Measurements from ENCODE around the gene CDH23. TPM values are rescaled to one million over a fixed set of nuclear protein-coding genes. Genes with fewer than 3 reads are reported as not detected.
A peak's percentile ranks its signal among the peaks of the same experiment; 100 is the strongest.

Gene CDH23
- total RNA-seq, 1 donor = 0.36 TPM

- Histone ChIP-seq H3K4me3 (ENCODE audit: insufficient read depth, low read length) (no peak overlapping the region), H3K4me2 (ENCODE audit: insufficient read depth, low read length) (no peak overlapping the region), H3K9me3 (ENCODE audit: low read depth, low read length) (no peaks in the 10 kb centered on the region), H4K20me1 (ENCODE audit: insufficient read depth, low read length) (no peaks in the 10 kb centered on the region), H3K27me3 (ENCODE audit: insufficient read depth, low read length) (peaks cover 77% of the 10 kb centered on the region), H3K27ac (ENCODE audit: low read depth, low read length) (no peak overlapping the region), H3K79me2 (ENCODE audit: insufficient read depth, low read length) (no peaks in the 10 kb centered on the region), H3K4me1 (ENCODE audit: insufficient read depth, low read length) (no peaks in the 10 kb centered on the region), H2AFZ (ENCODE audit: low read length) (no peak overlapping the region), H3K36me3 (ENCODE audit: insufficient read depth, low read length) (no peaks in the 10 kb centered on the region)
- TF ChIP-seq CTCF (IDR thresholded peaks at IDR 0.05; ENCODE audit: extremely low read depth, low read depth, low read length) = no peak
- no peak for DNase-seq (ENCODE audit: insufficient read length, low spot score, missing footprints)
Measured at GRCh38 chr10:71391701-71392100, 5.0 kb upstream of the CDH23 start.

- peak; percentile 82 for DNase-seq (ENCODE audit: insufficient read length, low spot score, missing footprints)
- no peak overlapping the region for H3K4me3 ChIP-seq (ENCODE audit: insufficient read depth, low read length)
- H4K20me1 ChIP-seq (ENCODE audit: insufficient read depth, low read length) = no peaks in the 10 kb centered on the region
- TF ChIP-seq CTCF (IDR thresholded peaks at IDR 0.05; ENCODE audit: extremely low read depth, low read depth, low read length) = no peak
- H3K4me2 ChIP-seq (ENCODE audit: insufficient read depth, low read length) = no peak overlapping the region
- no peaks in the 10 kb centered on the region for H3K4me1 ChIP-seq (ENCODE audit: insufficient read depth, low read length)
- H3K27me3 ChIP-seq (ENCODE audit: insufficient read depth, low read length) = peaks cover 80% of the 10 kb centered on the region
- H3K36me3 ChIP-seq (ENCODE audit: insufficient read depth, low read length) = no peaks in the 10 kb centered on the region
- no peak overlapping the region for H3K27ac ChIP-seq (ENCODE audit: low read depth, low read length)
- no peak overlapping the region for H2AFZ ChIP-seq (ENCODE audit: low read length)
- H3K9me3 ChIP-seq (ENCODE audit: low read depth, low read length) = no peaks in the 10 kb centered on the region
- no peaks in the 10 kb centered on the region for H3K79me2 ChIP-seq (ENCODE audit: insufficient read depth, low read length)
Measured at GRCh38 chr10:71392292-71392691, 4.4 kb upstream of the CDH23 start.

- Histone ChIP-seq H4K20me1 (ENCODE audit: insufficient read depth, low read length) (no peaks in the 10 kb centered on the region), H3K36me3 (ENCODE audit: insufficient read depth, low read length) (no peaks in the 10 kb centered on the region), H3K4me3 (ENCODE audit: insufficient read depth, low read length) (no peak overlapping the region), H3K4me2 (ENCODE audit: insufficient read depth, low read length) (no peak overlapping the region), H3K27ac (ENCODE audit: low read depth, low read length) (no peak overlapping the region), H3K79me2 (ENCODE audit: insufficient read depth, low read length) (no peaks in the 10 kb centered on the region), H2AFZ (ENCODE audit: low read length) (no peak overlapping the region), H3K9me3 (ENCODE audit: low read depth, low read length) (no peaks in the 10 kb centered on the region), H3K4me1 (ENCODE audit: insufficient read depth, low read length) (no peaks in the 10 kb centered on the region), H3K27me3 (ENCODE audit: insufficient read depth, low read length) (peaks cover 80% of the 10 kb centered on the region)
- TF ChIP-seq CTCF (IDR thresholded peaks at IDR 0.05; ENCODE audit: extremely low read depth, low read depth, low read length) = no peak
- peak; percentile 70 for DNase-seq (ENCODE audit: insufficient read length, low spot score, missing footprints)
Measured at GRCh38 chr10:71392791-71393781, 3.6 kb upstream of the CDH23 start.

GRCh38 chr10:71393841-71394475, 2.8 kb upstream of the CDH23 start:
- Histone ChIP-seq H3K4me2 (ENCODE audit: insufficient read depth, low read length) (no peak overlapping the region), H3K27ac (ENCODE audit: low read depth, low read length) (no peak overlapping the region), H4K20me1 (ENCODE audit: insufficient read depth, low read length) (no peaks in the 10 kb centered on the region), H3K27me3 (ENCODE audit: insufficient read depth, low read length) (peaks cover 81% of the 10 kb centered on the region), H3K79me2 (ENCODE audit: insufficient read depth, low read length) (no peaks in the 10 kb centered on the region), H3K4me1 (ENCODE audit: insufficient read depth, low read length) (no peaks in the 10 kb centered on the region), H2AFZ (ENCODE audit: low read length) (no peak overlapping the region), H3K4me3 (ENCODE audit: insufficient read depth, low read length) (no peak overlapping the region), H3K36me3 (ENCODE audit: insufficient read depth, low read length) (no peaks in the 10 kb centered on the region), H3K9me3 (ENCODE audit: low read depth, low read length) (no peaks in the 10 kb centered on the region)
- TF ChIP-seq CTCF (IDR thresholded peaks at IDR 0.05; ENCODE audit: extremely low read depth, low read depth, low read length) = no peak
- no peak for DNase-seq (ENCODE audit: insufficient read length, low spot score, missing footprints)
